GOT3 (cell line): ENCODE data around the gene LRRC43.
"Not testable (repeated sequence)": the region's sequence is repeated elsewhere in the genome, so short reads cannot be mapped to it uniquely, and the experiment has no call there.

ENCODE experiments used
- DNase-seq: peaks from one replicate; lab custom pipeline; 2025; ENCODE audit warnings: mixed read lengths; lab: John Stamatoyannopoulos, UW

Gene LRRC43

DNA sequence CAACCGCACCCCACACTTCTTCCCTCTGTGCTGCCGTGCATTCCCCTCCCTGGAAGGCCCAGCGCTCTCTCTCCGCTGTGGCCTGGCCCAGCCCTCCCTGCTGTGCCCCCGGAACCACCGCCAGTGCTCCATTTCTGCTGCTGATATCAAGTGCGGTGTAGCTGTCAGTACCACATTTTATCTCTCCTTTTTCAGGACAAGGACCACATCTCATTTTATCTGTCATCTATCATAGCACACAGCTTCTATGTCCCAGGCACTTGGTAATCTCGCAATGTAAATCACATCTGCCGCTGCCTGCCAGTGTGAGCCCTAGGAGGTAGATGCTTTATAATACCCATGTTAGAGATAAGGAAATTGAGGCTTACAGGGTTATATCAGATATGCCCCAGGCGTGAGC is 27.2 kb upstream of the LRRC43 start:
- no peak for DNase-seq

GRCh38 chr12:122158700-122159285 is 24.1 kb upstream of the LRRC43 start:
- no peak for DNase-seq

DNA sequence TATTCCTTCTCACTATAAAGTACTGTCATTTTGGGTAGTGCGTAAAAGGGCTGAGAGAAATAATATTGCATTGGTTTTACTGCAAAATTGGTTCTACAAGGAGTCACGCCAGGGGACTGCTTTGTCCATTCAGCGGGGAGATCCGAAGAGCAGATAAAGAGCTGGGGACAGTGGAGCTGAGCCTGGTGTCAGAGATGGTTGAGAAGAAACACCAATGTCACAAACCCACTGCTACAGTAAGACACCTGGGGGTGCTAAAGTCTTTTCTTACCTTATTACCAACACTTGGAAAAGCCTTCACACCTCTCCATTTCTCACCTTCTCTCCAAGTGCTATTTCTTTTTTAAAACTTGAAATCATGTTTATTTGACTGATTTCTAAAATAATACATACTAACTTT is 23.0 kb upstream of the LRRC43 start:
- DNase-seq: no peak

DNA sequence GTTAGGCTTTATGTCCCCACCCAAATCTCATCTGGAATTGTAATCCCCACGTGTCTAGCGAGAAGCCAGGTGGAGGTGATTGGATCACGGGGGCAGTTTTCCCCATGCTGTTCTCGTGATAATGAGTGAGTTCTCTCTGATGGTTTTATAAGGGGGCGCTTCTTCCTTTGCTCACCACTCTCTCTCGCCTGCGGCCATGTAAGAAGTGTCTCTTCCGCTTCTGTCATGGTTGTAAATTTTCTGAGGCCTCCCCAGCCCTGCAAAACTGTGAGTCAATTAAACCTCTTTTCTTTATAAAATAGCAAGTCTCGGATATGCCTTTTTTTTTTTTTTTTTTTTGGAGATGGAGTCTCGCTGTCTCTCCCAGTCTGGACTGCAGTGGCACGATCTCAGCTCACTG is 22.2 kb upstream of the LRRC43 start:
- no peak for DNase-seq

- DNase-seq: no peak
Measured at GRCh38 chr12:122161682-122162081, 21.2 kb upstream of the LRRC43 start.

GRCh38 chr12:122162976-122163375 is 19.9 kb upstream of the LRRC43 start:
- no peak for DNase-seq

- DNase-seq: no peak
Measured at GRCh38 chr12:122166422-122167349, 16.2 kb upstream of the LRRC43 start.

- no peak for DNase-seq
Measured at GRCh38 chr12:122167356-122167925, 15.5 kb upstream of the LRRC43 start.

- no peak for DNase-seq
Measured at GRCh38 chr12:122168492-122168891, 14.4 kb upstream of the LRRC43 start.

DNA sequence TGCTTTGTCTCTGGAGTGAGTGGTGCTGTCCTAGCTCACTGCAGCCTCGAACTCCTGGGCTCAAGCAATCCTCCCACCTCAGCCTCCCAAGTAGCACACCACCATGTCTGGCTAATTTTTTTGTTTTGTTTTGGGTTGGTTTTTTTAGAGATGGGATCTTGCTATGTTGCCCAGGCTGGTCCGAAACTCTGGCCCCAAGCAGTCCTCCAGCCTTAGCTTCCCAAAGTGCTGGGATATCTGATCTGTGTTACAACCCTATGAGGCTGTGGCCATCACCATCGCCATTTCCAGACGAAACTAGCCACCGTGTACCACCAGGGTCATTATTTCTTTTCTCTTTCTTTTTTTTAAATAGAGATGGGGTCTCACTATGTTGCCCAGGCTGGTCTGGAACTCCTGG is 11.5 kb upstream of the LRRC43 start:
- DNase-seq: no peak

GRCh38 chr12:122172262-122172939 is 10.5 kb upstream of the LRRC43 start:
- DNase-seq: no peak

- no peak for DNase-seq
Measured at GRCh38 chr12:122174155-122174845, 8.6 kb upstream of the LRRC43 start, which contains the start of gene IL31. Gene IL31, minus strand, starts transcription at chr12:122174221. Its CDS starts 49 bp downstream, at chr12:122174172.

- DNase-seq: not testable (repeated sequence)
Measured at GRCh38 chr12:122176473-122176872, 6.5 kb upstream of the LRRC43 start.

GRCh38 chr12:122183588-122183940 is 641 bp downstream of the LRRC43 start:
- DNase-seq: no peak

- no peak for DNase-seq
Measured at GRCh38 chr12:122184517-122184916, 1.6 kb downstream of the LRRC43 start.

GRCh38 chr12:122185079-122185478 is 2.2 kb downstream of the LRRC43 start:
- no peak for DNase-seq

DNA sequence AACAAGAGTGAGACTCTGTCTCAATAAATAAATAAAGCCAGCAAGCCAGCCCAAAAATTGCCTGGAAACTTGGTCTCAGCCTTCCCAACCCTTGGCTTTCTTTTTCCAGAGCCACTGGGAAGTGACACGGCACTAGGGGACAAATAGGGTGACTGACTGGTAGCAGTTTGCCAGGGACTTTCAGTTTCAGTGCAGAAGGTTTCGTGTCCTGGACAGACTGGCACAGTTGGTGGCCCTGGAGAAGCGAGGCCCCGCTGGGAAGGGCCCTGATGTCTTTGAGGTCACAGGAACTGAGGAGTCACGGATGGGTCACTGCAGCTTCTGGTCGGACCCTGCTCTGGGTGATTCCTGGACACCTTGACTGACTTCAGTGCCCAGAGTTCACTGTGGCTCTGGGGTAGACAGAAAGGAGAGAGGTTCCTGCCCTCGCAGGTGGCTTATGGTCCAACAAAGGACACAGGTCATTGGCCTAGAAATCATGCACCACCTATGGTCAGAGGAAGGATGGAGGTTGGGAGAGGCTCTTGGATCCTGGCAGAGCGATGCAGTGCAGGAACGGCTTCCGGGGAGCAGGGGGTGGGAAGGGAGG is 2.7 kb downstream of the LRRC43 start:
- no peak for DNase-seq

- DNase-seq: no peak
Measured at GRCh38 chr12:122187466-122187865, 4.5 kb downstream of the LRRC43 start.

GRCh38 chr12:122189626-122190475 is 6.9 kb downstream of the LRRC43 start:
- no peak for DNase-seq

DNA sequence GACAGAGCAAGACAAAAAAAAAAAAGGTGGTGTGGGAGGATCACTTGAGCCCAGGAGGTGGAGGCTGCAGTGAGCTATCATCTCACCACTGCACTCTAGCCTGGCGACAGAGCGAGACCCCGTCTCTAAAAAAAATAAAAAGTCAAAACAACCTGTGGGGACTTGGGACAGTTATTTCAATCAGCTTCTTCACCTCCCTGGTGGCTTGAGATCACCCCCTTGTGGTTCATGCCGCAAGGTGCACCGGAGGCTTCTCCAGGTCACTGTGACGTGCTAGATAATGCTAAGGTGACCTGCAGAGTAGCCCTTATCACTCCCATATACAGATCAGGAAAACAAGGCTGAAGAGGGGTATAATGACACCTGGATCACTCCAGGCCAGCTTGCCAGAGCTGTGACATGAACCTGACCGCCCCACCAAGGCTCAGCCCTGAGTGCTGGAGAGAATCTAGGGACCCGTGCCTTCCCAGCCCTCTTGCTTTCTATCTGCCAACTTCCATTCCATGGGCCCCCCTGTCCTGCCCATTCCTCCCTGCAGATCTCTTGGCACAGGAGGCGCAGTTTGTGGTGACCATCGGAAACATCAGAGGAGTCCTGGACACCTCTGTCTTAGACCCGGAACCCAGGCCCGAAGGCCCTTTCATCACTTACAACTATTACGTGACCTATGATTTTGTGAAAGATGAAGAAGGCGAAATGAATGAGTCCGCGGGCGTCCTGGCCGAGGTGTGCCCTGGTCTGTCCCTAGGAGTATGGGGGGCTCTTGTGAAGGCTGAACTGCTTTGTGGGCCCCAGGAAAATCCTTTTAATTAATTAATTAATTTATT is 8.1 kb downstream of the LRRC43 start:
- DNase-seq: no peak
